Coronary artery (tissue), 2 donors: ENCODE results near the gene CASZ1.

Source experiments
- DNase-seq: peaks from one replicate; pipeline ENCODE4 v3.0.0-alpha.2; 2017; ENCODE audit warnings: low spot score
- H3K27ac ChIP-seq, 2 donors: fragments of 200-600 bp; sonication (generic); one replicate each; pipeline ENCODE4 v1.5.1; 2016 to 2019
- H3K4me3 ChIP-seq: fragments of 200-600 bp; sonication (generic); 2 replicates; pipeline ENCODE4 v1.5.1; 2016; ENCODE audit warnings: mild to moderate bottlenecking, moderate library complexity
- TF ChIP-seq, protein P1 (sequence below): fragments of 200-600 bp; sonication (generic); IDR thresholded peaks from one replicate; pipeline ENCODE4 v1.5.1; 2019; ENCODE audit warnings: antibody characterized with exemption

CASZ1 gene

GRCh38 chr1:10637400-10637799 lies 159.0 kb downstream of the CASZ1 start:
- no peak for DNase-seq
- TF ChIP-seq, protein P1, sequence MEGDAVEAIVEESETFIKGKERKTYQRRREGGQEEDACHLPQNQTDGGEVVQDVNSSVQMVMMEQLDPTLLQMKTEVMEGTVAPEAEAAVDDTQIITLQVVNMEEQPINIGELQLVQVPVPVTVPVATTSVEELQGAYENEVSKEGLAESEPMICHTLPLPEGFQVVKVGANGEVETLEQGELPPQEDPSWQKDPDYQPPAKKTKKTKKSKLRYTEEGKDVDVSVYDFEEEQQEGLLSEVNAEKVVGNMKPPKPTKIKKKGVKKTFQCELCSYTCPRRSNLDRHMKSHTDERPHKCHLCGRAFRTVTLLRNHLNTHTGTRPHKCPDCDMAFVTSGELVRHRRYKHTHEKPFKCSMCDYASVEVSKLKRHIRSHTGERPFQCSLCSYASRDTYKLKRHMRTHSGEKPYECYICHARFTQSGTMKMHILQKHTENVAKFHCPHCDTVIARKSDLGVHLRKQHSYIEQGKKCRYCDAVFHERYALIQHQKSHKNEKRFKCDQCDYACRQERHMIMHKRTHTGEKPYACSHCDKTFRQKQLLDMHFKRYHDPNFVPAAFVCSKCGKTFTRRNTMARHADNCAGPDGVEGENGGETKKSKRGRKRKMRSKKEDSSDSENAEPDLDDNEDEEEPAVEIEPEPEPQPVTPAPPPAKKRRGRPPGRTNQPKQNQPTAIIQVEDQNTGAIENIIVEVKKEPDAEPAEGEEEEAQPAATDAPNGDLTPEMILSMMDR: no peak
- Histone ChIP-seq H3K27ac (peak overlapping the region; percentile 18 to 46), H3K4me3 (no peak overlapping the region)

- no peak for DNase-seq
- H3K27ac ChIP-seq: peak overlapping the region; percentile 90
- TF ChIP-seq, protein P1: no peak
- no peak overlapping the region for H3K4me3 ChIP-seq
These were observed 160.5 kb downstream of the CASZ1 start for GRCh38 chr1:10635992-10636391.

DNA sequence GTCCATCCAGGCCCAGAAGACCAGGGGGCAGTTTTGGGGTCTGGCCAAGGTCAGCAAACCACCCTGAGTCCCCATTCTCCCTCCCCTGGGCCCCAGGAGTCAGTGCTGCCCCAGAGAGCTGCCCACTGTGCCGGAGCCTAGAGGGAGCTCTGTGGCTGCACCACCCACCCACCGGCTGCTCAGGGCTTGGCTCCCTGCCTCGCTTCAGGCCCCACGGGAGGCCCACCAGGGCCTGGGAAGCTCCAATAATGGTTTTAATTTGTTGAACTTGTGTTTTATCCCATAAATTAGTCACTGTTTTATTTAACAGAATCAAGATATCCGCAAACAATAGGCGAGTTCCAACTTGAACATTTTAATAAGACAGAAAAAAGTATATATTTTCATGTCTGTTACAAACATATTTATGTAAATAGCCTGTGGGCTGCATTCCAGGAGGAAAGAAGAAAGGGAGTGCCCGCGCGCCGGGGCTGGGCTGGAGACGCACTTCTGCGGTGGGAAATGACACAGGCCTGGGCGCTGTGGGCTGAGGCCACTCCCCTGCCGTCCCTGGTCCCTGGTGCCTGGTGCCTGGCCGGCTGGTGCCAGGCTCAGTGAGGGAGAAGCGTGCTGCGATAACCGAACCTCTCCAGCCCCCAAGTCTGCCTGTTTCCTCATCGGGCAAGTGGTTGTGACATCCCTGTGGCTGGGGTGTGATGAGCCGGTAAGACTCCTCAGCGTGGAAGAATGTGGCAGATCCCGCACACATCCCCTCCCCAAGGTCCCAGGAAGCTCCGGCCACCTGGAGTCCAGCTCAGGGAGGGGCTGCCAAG lies 161.2 kb downstream of the CASZ1 start:
- H3K27ac ChIP-seq: peak overlapping the region; percentile 90
- no peak overlapping the region for H3K4me3 ChIP-seq

GRCh38 chr1:10634428-10635084 lies 161.9 kb downstream of the CASZ1 start:
- TF ChIP-seq, protein P1: no peak
- H3K27ac ChIP-seq: peak overlapping the region; percentile 90
- no peak for DNase-seq
- H3K4me3 ChIP-seq: no peak overlapping the region

More for the DNA sequence above, 161.2 kb downstream of the CASZ1 start:
- TF ChIP-seq, protein P1: no peak
- no peak for DNase-seq

GRCh38 chr1:10634075-10634427 lies 162.4 kb downstream of the CASZ1 start:
- H3K27ac ChIP-seq: peak overlapping the region; percentile 90
- no peak for DNase-seq
- TF ChIP-seq, protein P1: no peak
- H3K4me3 ChIP-seq: no peak overlapping the region

- H3K27ac ChIP-seq: peak overlapping the region; percentile 90
- no peak overlapping the region for H3K4me3 ChIP-seq
- no peak for DNase-seq
- TF ChIP-seq, protein P1: no peak
These were observed 163.0 kb downstream of the CASZ1 start for GRCh38 chr1:10633416-10633815.

DNA sequence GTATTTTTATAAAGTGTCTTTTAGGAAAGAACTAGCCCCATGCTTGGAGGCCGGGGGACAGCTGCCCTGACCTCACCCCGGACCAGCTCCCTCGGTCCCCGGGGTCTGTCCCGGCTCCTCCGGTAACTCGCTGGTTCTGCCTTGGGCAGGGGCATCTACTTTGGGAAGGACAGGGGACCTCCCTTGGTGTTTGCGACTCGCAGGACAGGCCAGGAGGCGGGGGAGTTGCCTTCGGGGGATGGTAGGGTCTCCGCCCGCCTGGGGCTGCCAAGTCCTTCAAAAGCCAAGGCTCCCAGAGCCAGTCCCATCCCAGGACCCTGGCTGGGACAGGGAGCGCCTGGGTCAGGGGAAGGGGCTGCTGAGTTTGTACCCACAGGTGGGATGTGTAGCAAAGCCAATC lies 163.8 kb downstream of the CASZ1 start:
- DNase-seq: no peak

More for the DNA sequence above, 163.8 kb downstream of the CASZ1 start:
- Histone ChIP-seq H3K4me3 (no peak overlapping the region), H3K27ac (peak overlapping the region; percentile 90)
- TF ChIP-seq, protein P1: no peak
